Natural killer cell treated with Interleukin-12 subunit alpha and Interleukin-12 subunit beta and Interleukin-15 and Interleukin-18, amount 100 ng/mL, for 72 hours (primary cell): ENCODE data around the gene AFF2. TPM values are rescaled to one million over a fixed set of nuclear protein-coding genes. Genes with fewer than 3 reads are reported as not detected.

Source experiments
- ATAC-seq, 2 donors: fragments of 150-1000 bp; cut with Tn5 transposase in 1 of 2; sonication (Bioruptor Pico), chemical (Tn5 transposase) in 1 of 2; 2 replicates each; pipeline ENCODE4 v1.10.0; 2021
- DNase-seq: peaks from one replicate; pipeline ENCODE4 v3.0.0; 2022; ENCODE audit warnings: low spot score
- H3K27ac Mint-ChIP-seq, 2 donors: 1 replicate in 1 of 2; 2 replicates in 1 of 2; pipeline ENCODE4 v1.8.0; 2022; ENCODE audit warnings: mixed read lengths in 2 of 2, mild to moderate bottlenecking in 1 of 2, moderate library complexity in 1 of 2
- H3K27me3 Mint-ChIP-seq, 2 donors: 1 replicate in 1 of 2; 2 replicates in 1 of 2; pipeline ENCODE4 v1.8.0; 2022; ENCODE audit warnings: mixed read lengths in 2 of 2
- H3K36me3 Mint-ChIP-seq: one replicate; pipeline ENCODE4 v1.8.0; 2022; ENCODE audit warnings: mixed read lengths
- H3K4me1 Mint-ChIP-seq, 2 donors: 1 replicate in 1 of 2; 2 replicates in 1 of 2; pipeline ENCODE4 v1.8.0; 2022; ENCODE audit warnings: low read depth in 2 of 2, mixed read lengths in 2 of 2, mild to moderate bottlenecking in 1 of 2
- H3K4me3 Mint-ChIP-seq: one replicate; pipeline ENCODE4 v1.8.0; 2022; ENCODE audit warnings: mixed read lengths
- H3K9me3 Mint-ChIP-seq: 2 replicates; pipeline ENCODE4 v1.8.0; 2022; ENCODE audit warnings: mixed read lengths
- total RNA-seq, 2 donors: library from RNA; stranded (reverse); gene quantifications; one replicate each; pipeline ENCODE4 v1.2.3, GENCODE V29; 2022

Gene AFF2
- total RNA-seq, 2 donors from 2014 or later: 1.5 to 5.1 TPM

- no peaks in the 10 kb centered on the region for H3K4me1 Mint-ChIP-seq
- H3K36me3 Mint-ChIP-seq: no peaks in the 10 kb centered on the region
- no peak for DNase-seq
- no peak for ATAC-seq
- H3K9me3 Mint-ChIP-seq: no peaks in the 10 kb centered on the region
- H3K27ac Mint-ChIP-seq: no peak overlapping the region
- H3K4me3 Mint-ChIP-seq: no peak overlapping the region
- no peaks in the 10 kb centered on the region for H3K27me3 Mint-ChIP-seq
Observed at GRCh38 chrX:148700021-148700420, 199.6 kb downstream of the AFF2 start.

GRCh38 chrX:148713981-148714380 is 213.6 kb downstream of the AFF2 start:
- no peak overlapping the region for H3K4me3 Mint-ChIP-seq
- H3K4me1 Mint-ChIP-seq: no peaks in the 10 kb centered on the region
- no peaks in the 10 kb centered on the region for H3K9me3 Mint-ChIP-seq
- no peaks in the 10 kb centered on the region for H3K36me3 Mint-ChIP-seq
- ATAC-seq (no peak), DNase-seq (no peak)
- H3K27ac Mint-ChIP-seq: no peak overlapping the region
- H3K27me3 Mint-ChIP-seq: peaks cover 0 to 4% of the 10 kb centered on the region in 2 donors

- ATAC-seq (no peak), DNase-seq (no peak)
- no peaks in the 10 kb centered on the region for H3K4me1 Mint-ChIP-seq
- no peaks in the 10 kb centered on the region for H3K36me3 Mint-ChIP-seq
- no peaks in the 10 kb centered on the region for H3K9me3 Mint-ChIP-seq
- H3K27me3 Mint-ChIP-seq: peaks cover 0 to 9% of the 10 kb centered on the region in 2 donors
- H3K4me3 Mint-ChIP-seq: no peak overlapping the region
- no peak overlapping the region for H3K27ac Mint-ChIP-seq
Observed at GRCh38 chrX:148715361-148715760, 214.9 kb downstream of the AFF2 start.

- Mint-ChIP-seq H3K36me3 (no peaks in the 10 kb centered on the region), H3K27me3 (peaks cover 0 to 9% of the 10 kb centered on the region in 2 donors), H3K9me3 (no peaks in the 10 kb centered on the region)
Observed at GRCh38 chrX:148722966-148723365, 222.5 kb downstream of the AFF2 start.

GRCh38 chrX:148723551-148723950 is 223.1 kb downstream of the AFF2 start:
- Mint-ChIP-seq H3K27me3 (peaks cover 0 to 11% of the 10 kb centered on the region in 2 donors), H3K36me3 (no peaks in the 10 kb centered on the region), H3K4me1 (no peaks in the 10 kb centered on the region), H3K4me3 (no peak overlapping the region), H3K27ac (no peak overlapping the region), H3K9me3 (no peaks in the 10 kb centered on the region)
- ATAC-seq (no peak), DNase-seq (no peak)

More at GRCh38 chrX:148722966-148723365, 222.5 kb downstream of the AFF2 start:
- ATAC-seq (peak in 1 of 2 donors; percentile 50), DNase-seq (no peak)
- H3K27ac Mint-ChIP-seq: no peak overlapping the region
- no peaks in the 10 kb centered on the region for H3K4me1 Mint-ChIP-seq
- H3K4me3 Mint-ChIP-seq: no peak overlapping the region

- no peak for DNase-seq
- Mint-ChIP-seq H3K9me3 (no peaks in the 10 kb centered on the region), H3K36me3 (no peaks in the 10 kb centered on the region), H3K27ac (no peak overlapping the region), H3K27me3 (peaks cover 6 to 11% of the 10 kb centered on the region in 2 donors), H3K4me3 (no peak overlapping the region), H3K4me1 (no peaks in the 10 kb centered on the region)
- ATAC-seq: no peak
Observed at GRCh38 chrX:148728901-148729300, 228.5 kb downstream of the AFF2 start.

- Mint-ChIP-seq H3K9me3 (no peaks in the 10 kb centered on the region), H3K27ac (no peak overlapping the region), H3K36me3 (no peaks in the 10 kb centered on the region), H3K4me3 (no peak overlapping the region), H3K4me1 (no peaks in the 10 kb centered on the region), H3K27me3 (peaks cover 6 to 11% of the 10 kb centered on the region in 2 donors)
- ATAC-seq: no peak
- DNase-seq: no peak
Observed at GRCh38 chrX:148732743-148733142, 232.3 kb downstream of the AFF2 start.

- Mint-ChIP-seq H3K4me1 (no peaks in the 10 kb centered on the region), H3K4me3 (no peak overlapping the region), H3K27me3 (peaks cover 0 to 2% of the 10 kb centered on the region in 2 donors), H3K9me3 (no peaks in the 10 kb centered on the region), H3K27ac (no peak overlapping the region), H3K36me3 (peaks cover 4% of the 10 kb centered on the region)
- no peak for DNase-seq
- ATAC-seq: no peak
Observed at GRCh38 chrX:148741441-148741840, 241.0 kb downstream of the AFF2 start.

- DNase-seq (no peak), ATAC-seq (no peak)
- no peak overlapping the region for H3K4me3 Mint-ChIP-seq
- H3K36me3 Mint-ChIP-seq: no peaks in the 10 kb centered on the region
- H3K9me3 Mint-ChIP-seq: no peaks in the 10 kb centered on the region
- H3K27me3 Mint-ChIP-seq: peaks cover 0 to 2% of the 10 kb centered on the region in 2 donors
- no peaks in the 10 kb centered on the region for H3K4me1 Mint-ChIP-seq
- H3K27ac Mint-ChIP-seq: no peak overlapping the region
Observed at GRCh38 chrX:148755111-148755510, 254.7 kb downstream of the AFF2 start.

- Mint-ChIP-seq H3K27me3 (peaks cover 0 to 5% of the 10 kb centered on the region in 2 donors), H3K4me1 (no peaks in the 10 kb centered on the region), H3K27ac (no peak overlapping the region), H3K9me3 (no peaks in the 10 kb centered on the region), H3K36me3 (no peaks in the 10 kb centered on the region), H3K4me3 (no peak overlapping the region)
- ATAC-seq: no peak
- DNase-seq: no peak
Observed at GRCh38 chrX:148763896-148764295, 263.5 kb downstream of the AFF2 start.

GRCh38 chrX:148768296-148768695 is 267.9 kb downstream of the AFF2 start:
- no peaks in the 10 kb centered on the region for H3K36me3 Mint-ChIP-seq
- DNase-seq: no peak
- H3K4me1 Mint-ChIP-seq: no peaks in the 10 kb centered on the region
- H3K27ac Mint-ChIP-seq: no peak overlapping the region
- H3K9me3 Mint-ChIP-seq: no peaks in the 10 kb centered on the region
- H3K27me3 Mint-ChIP-seq: peaks cover 0 to 9% of the 10 kb centered on the region in 2 donors
- no peak for ATAC-seq
- H3K4me3 Mint-ChIP-seq: no peak overlapping the region

GRCh38 chrX:148771440-148771839 is 271.0 kb downstream of the AFF2 start:
- no peaks in the 10 kb centered on the region for H3K4me1 Mint-ChIP-seq
- H3K27ac Mint-ChIP-seq: no peak overlapping the region

GRCh38 chrX:148774276-148774675 is 273.9 kb downstream of the AFF2 start:
- no peaks in the 10 kb centered on the region for H3K4me1 Mint-ChIP-seq
- H3K27ac Mint-ChIP-seq: no peak overlapping the region
- DNase-seq: no peak
- H3K27me3 Mint-ChIP-seq: peaks cover 0 to 6% of the 10 kb centered on the region in 2 donors
- no peak overlapping the region for H3K4me3 Mint-ChIP-seq
- ATAC-seq: no peak
- peaks cover 8% of the 10 kb centered on the region for H3K36me3 Mint-ChIP-seq
- H3K9me3 Mint-ChIP-seq: peaks cover 11% of the 10 kb centered on the region

More at GRCh38 chrX:148771440-148771839, 271.0 kb downstream of the AFF2 start:
- H3K4me3 Mint-ChIP-seq: no peak overlapping the region
- DNase-seq: no peak
- H3K9me3 Mint-ChIP-seq: no peaks in the 10 kb centered on the region
- H3K27me3 Mint-ChIP-seq: peaks cover 0 to 11% of the 10 kb centered on the region in 2 donors
- ATAC-seq: no peak
- no peaks in the 10 kb centered on the region for H3K36me3 Mint-ChIP-seq

- Mint-ChIP-seq H3K4me1 (no peaks in the 10 kb centered on the region), H3K4me3 (no peak overlapping the region), H3K9me3 (peaks cover 1% of the 10 kb centered on the region), H3K27me3 (peaks cover 0 to 4% of the 10 kb centered on the region in 2 donors), H3K27ac (no peak overlapping the region), H3K36me3 (peaks cover under 1% of the 10 kb centered on the region)
- DNase-seq (no peak), ATAC-seq (no peak)
Observed at GRCh38 chrX:148784137-148784536, 283.7 kb downstream of the AFF2 start.

- no peak overlapping the region for H3K4me3 Mint-ChIP-seq
- ATAC-seq (no peak), DNase-seq (no peak)
- peaks cover 0 to 4% of the 10 kb centered on the region in 2 donors for H3K27me3 Mint-ChIP-seq
- H3K36me3 Mint-ChIP-seq: no peaks in the 10 kb centered on the region
- no peaks in the 10 kb centered on the region for H3K4me1 Mint-ChIP-seq
- no peaks in the 10 kb centered on the region for H3K9me3 Mint-ChIP-seq
- H3K27ac Mint-ChIP-seq: no peak overlapping the region
Observed at GRCh38 chrX:148784856-148785255, 284.4 kb downstream of the AFF2 start.
